Stimulated activated CD4-positive, alpha-beta T cell treated with anti-CD3 and anti-CD28 coated beads, TNF-alpha, amount 100 ng/mL, for 24 hours (primary cell): Measurements from ENCODE around the gene SYT9.

ENCODE experiments used
- DNase-seq, 3 experiments: peaks; one replicate each; pipeline ENCODE4 v3.0.0-alpha.2; 2020; ENCODE audit warnings: low read depth in 3 of 3

SYT9 gene

GRCh38 chr11:7341551-7341950 is 89.8 kb downstream of the SYT9 start:
- DNase-seq = no peak

GRCh38 chr11:7347611-7348431 is 96.1 kb downstream of the SYT9 start:
- no peak for DNase-seq

- no peak for DNase-seq
These were observed 97.0 kb downstream of the SYT9 start for GRCh38 chr11:7348432-7349304.

- no peak for DNase-seq
These were observed 99.5 kb downstream of the SYT9 start for GRCh38 chr11:7351228-7351627.

GRCh38 chr11:7353100-7353499 is 101.4 kb downstream of the SYT9 start:
- peak in 1 of 3 experiments; percentile 2 for DNase-seq

- DNase-seq = no peak
These were observed 113.0 kb downstream of the SYT9 start for GRCh38 chr11:7364660-7365059.

- DNase-seq = no peak
These were observed 116.1 kb downstream of the SYT9 start for GRCh38 chr11:7367803-7368202.

GRCh38 chr11:7376386-7376785 is 124.7 kb downstream of the SYT9 start:
- DNase-seq = no peak

GRCh38 chr11:7381937-7382336 is 130.2 kb downstream of the SYT9 start:
- no peak for DNase-seq

- DNase-seq = no peak
These were observed 131.7 kb downstream of the SYT9 start for GRCh38 chr11:7383406-7383805.

- no peak for DNase-seq
These were observed 133.0 kb downstream of the SYT9 start for GRCh38 chr11:7384691-7385090.

- DNase-seq = no peak
These were observed 133.8 kb downstream of the SYT9 start for GRCh38 chr11:7385532-7385931.

- DNase-seq = no peak
These were observed 162.5 kb downstream of the SYT9 start for GRCh38 chr11:7413961-7414915.

- no peak for DNase-seq
These were observed 163.5 kb downstream of the SYT9 start for GRCh38 chr11:7414973-7415817.

GRCh38 chr11:7416080-7416479 is 164.4 kb downstream of the SYT9 start:
- DNase-seq = no peak

GRCh38 chr11:7417328-7417727 is 165.6 kb downstream of the SYT9 start:
- DNase-seq = no peak

GRCh38 chr11:7418061-7418460 is 166.4 kb downstream of the SYT9 start:
- no peak for DNase-seq

- no peak for DNase-seq
These were observed 167.2 kb downstream of the SYT9 start for GRCh38 chr11:7418906-7419305.

- DNase-seq = no peak
These were observed 169.4 kb downstream of the SYT9 start for GRCh38 chr11:7421136-7421535.

- no peak for DNase-seq
These were observed 171.0 kb downstream of the SYT9 start for GRCh38 chr11:7422544-7423331.
